Suprapubic skin (tissue), 4 donors: ENCODE data around the gene CTU1. TPM values are rescaled to one million over a fixed set of nuclear protein-coding genes. Genes with fewer than 3 reads are reported as not detected.

ENCODE experiments used
- DNase-seq, 2 donors: peaks; one replicate each; pipeline ENCODE4 v3.0.0-alpha.2; 2019; ENCODE audit warnings: low spot score in 2 of 2
- H3K27ac ChIP-seq: fragments of 200-600 bp; sonication (generic); one replicate; pipeline ENCODE4 v1.5.1; 2019
- H3K27me3 ChIP-seq: fragments of 200-600 bp; sonication (generic); one replicate; pipeline ENCODE4 v1.5.1; 2019
- H3K36me3 ChIP-seq: fragments of 200-600 bp; sonication (generic); one replicate; pipeline ENCODE4 v1.5.1; 2019
- H3K4me1 ChIP-seq: fragments of 200-600 bp; sonication (generic); one replicate; pipeline ENCODE4 v1.5.1; 2019
- H3K4me3 ChIP-seq: fragments of 200-600 bp; sonication (generic); one replicate; pipeline ENCODE4 v1.5.1; 2019; ENCODE audit warnings: mild to moderate bottlenecking
- H3K9me3 ChIP-seq: fragments of 200-600 bp; sonication (generic); one replicate; pipeline ENCODE4 v1.5.1; 2019
- CTCF ChIP-seq, 2 donors: fragments of 200-600 bp in 1 of 2; fragments of 450-650 bp in 1 of 2; sonication (generic) in 1 of 2; IDR thresholded peaks; one replicate each; pipeline ENCODE4 v1.5.1; 2016 to 2019; ENCODE audit warnings: antibody characterized with exemption in 2 of 2, mild to moderate bottlenecking in 1 of 2, moderate library complexity in 1 of 2
- EP300 ChIP-seq: sonication (generic); formaldehyde crosslinking; IDR thresholded peaks from one replicate; pipeline ENCODE4 v1.6.1; 2017; ENCODE audit warnings: antibody characterized with exemption
- POLR2A ChIP-seq, 2 donors: fragments of 450-650 bp; IDR thresholded peaks; one replicate each; pipeline ENCODE4 v1.6.1; 2017; ENCODE audit warnings: antibody characterized with exemption in 2 of 2, mild to moderate bottlenecking in 2 of 2, moderate library complexity in 2 of 2
- POLR2AphosphoS5 ChIP-seq, 3 donors: sonication (generic); formaldehyde crosslinking; IDR thresholded peaks; one replicate each; pipeline ENCODE4 v1.6.1; 2017; ENCODE audit warnings: antibody characterized with exemption in 3 of 3
- WGBS: methylation state at CpG from one replicate; pipeline ENCODE4 v1.1.5; 2018; 5-methylcytosine and 5-hydroxymethylcytosine counted together
- total RNA-seq, 4 donors: library from RNA; depleted of rRNA; stranded (reverse); fragments of >200 nt; gene quantifications; one replicate each; pipeline ENCODE4 v1.1.0, GENCODE V29; 2016

CTU1 gene
- total RNA-seq = 10 to 100 TPM in 3 of 4 donors, 1 to 10 TPM in 1; 7.7 to 14.6 (median 12.9) TPM

DNA sequence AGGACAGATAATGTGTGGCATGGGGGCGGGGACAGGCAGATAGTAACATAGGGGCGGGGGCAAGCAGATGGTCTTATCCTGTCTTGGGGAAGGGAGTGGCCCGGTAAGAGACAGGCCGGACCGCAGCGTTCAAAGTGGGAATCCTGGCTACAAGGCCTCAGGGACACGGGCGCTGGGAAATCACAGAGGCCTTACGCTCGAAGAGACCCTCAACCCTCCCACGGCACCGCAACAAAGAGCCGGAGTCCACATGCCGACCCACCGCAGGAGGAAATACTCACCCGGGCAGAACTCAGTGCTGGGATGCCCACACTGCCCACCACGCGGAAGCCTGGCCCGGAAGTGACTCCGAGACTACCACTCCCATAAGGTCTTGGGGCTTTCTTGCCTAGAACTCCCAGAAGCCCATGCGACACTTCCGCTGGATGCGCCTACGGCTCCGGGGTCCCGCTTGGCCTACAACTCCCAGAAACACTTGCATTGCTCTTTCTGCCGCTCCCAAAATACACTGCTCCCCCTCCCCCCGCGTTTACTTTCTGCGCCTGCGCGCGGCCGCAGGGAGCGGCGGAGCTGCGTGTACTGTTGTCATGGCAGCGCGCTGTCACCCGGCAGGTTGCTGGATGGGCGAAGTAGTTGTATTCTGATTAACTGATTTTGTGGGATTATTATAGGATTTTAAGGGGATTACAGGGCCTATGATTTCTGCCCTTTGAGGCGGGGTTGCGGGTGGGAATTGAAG is at the start of gene CTU1:
CTU1 (minus strand) TSS at position 344 of the 739 bp plus-strand sequence. CDS start 3,840 bp downstream, outside the sequence.
- Histone ChIP-seq H3K27me3 (no peaks in the 10 kb centered on the region), H3K36me3 (peaks cover 15% of the 10 kb centered on the region), H3K4me1 (peaks cover 22% of the 10 kb centered on the region), H3K4me3 (peak within 1 kb of the TSS; percentile 84), H3K27ac (peak within 1 kb of the TSS; percentile 74), H3K9me3 (no peaks in the 10 kb centered on the region)
- under 1% methylated on average over 35 of the region's 43 CpGs for WGBS
- no peak for TF ChIP-seq EP300
- no peak for TF ChIP-seq POLR2AphosphoS5 (IDR thresholded peaks at IDR 0.05)
- no peak for TF ChIP-seq CTCF (IDR thresholded peaks at IDR 0.05)
- no peak for TF ChIP-seq POLR2A (IDR thresholded peaks at IDR 0.05)
- DNase-seq = peak; percentile 98 to 99

- 39% methylated on average over 2 of the region's 2 CpGs for WGBS
- DNase-seq = no peak
- Histone ChIP-seq H3K9me3 (no peaks in the 10 kb centered on the region), H3K4me1 (peaks cover 17% of the 10 kb centered on the region), H3K27me3 (peaks cover 10% of the 10 kb centered on the region), H3K27ac (no peak overlapping the region), H3K4me3 (no peak overlapping the region), H3K36me3 (no peaks in the 10 kb centered on the region)
- TF ChIP-seq POLR2A (IDR thresholded peaks at IDR 0.05) (no peak), CTCF (IDR thresholded peaks at IDR 0.05) (no peak), EP300 (no peak), POLR2AphosphoS5 (IDR thresholded peaks at IDR 0.05) (no peak)
Measured at GRCh38 chr19:51157265-51157664, 49.1 kb upstream of the CTU1 start.

DNA sequence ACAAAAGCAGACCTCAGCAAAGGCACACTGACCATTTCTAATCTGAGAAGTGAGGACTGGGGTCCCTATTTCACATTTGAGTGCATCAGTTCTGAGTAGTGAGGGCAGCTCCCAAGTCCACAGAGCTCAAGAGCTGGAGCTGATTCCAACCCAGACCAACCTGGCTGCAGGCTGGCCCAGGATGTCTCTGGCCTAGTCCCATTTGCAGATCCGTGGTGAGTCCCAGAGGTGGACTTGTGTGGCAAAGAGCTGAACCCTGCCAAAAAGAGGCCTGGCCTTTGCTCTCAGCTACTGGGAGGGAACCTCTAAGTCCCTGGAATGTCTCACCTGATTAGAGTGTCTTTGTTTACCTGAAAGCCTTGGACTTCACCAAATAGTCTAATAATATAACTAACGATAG is 48.5 kb upstream of the CTU1 start:
- Histone ChIP-seq H3K4me1 (peaks cover 12% of the 10 kb centered on the region), H3K4me3 (no peak overlapping the region), H3K9me3 (no peaks in the 10 kb centered on the region), H3K36me3 (no peaks in the 10 kb centered on the region), H3K27me3 (peaks cover 10% of the 10 kb centered on the region), H3K27ac (no peak overlapping the region)
- no peak for DNase-seq
- no peak for TF ChIP-seq POLR2AphosphoS5 (IDR thresholded peaks at IDR 0.05)
- no peak for TF ChIP-seq EP300
- no peak for TF ChIP-seq POLR2A (IDR thresholded peaks at IDR 0.05)
- TF ChIP-seq CTCF (IDR thresholded peaks at IDR 0.05) = no peak
- 56% methylated on average over 2 of the region's 2 CpGs for WGBS

- H3K9me3 ChIP-seq = no peaks in the 10 kb centered on the region
- DNase-seq = no peak
- no peak for TF ChIP-seq POLR2AphosphoS5 (IDR thresholded peaks at IDR 0.05)
- TF ChIP-seq POLR2A (IDR thresholded peaks at IDR 0.05) = no peak
- no peak for TF ChIP-seq CTCF (IDR thresholded peaks at IDR 0.05)
- TF ChIP-seq EP300 = no peak
- no peak overlapping the region for H3K4me3 ChIP-seq
- no peak overlapping the region for H3K27ac ChIP-seq
- H3K36me3 ChIP-seq = no peaks in the 10 kb centered on the region
- H3K27me3 ChIP-seq = peaks cover 8% of the 10 kb centered on the region
- H3K4me1 ChIP-seq = no peaks in the 10 kb centered on the region
- WGBS = 65% methylated on average over 3 of the region's 3 CpGs
Measured at GRCh38 chr19:51150627-51151026, 42.4 kb upstream of the CTU1 start.

- 65% methylated on average over 3 of the region's 3 CpGs for WGBS
Measured at GRCh38 chr19:51148580-51148979, 40.4 kb upstream of the CTU1 start.

More at GRCh38 chr19:51148580-51148979, 40.4 kb upstream of the CTU1 start:
- Histone ChIP-seq H3K4me1 (no peaks in the 10 kb centered on the region), H3K9me3 (no peaks in the 10 kb centered on the region), H3K4me3 (no peak overlapping the region), H3K27me3 (peaks cover under 1% of the 10 kb centered on the region), H3K27ac (no peak overlapping the region), H3K36me3 (no peaks in the 10 kb centered on the region)
- TF ChIP-seq POLR2AphosphoS5 (IDR thresholded peaks at IDR 0.05) (no peak), POLR2A (IDR thresholded peaks at IDR 0.05) (no peak), EP300 (no peak), CTCF (IDR thresholded peaks at IDR 0.05) (no peak)
- DNase-seq = no peak
